HG03175 (cell line): Measurements from ENCODE around the gene GPR143.

Source experiments
- ATAC-seq: cut with Tn5 transposase; IDR thresholded peaks from one replicate; pipeline ENCODE4 v1.9.1; 2021; ENCODE audit warnings: mild to moderate bottlenecking, moderate library complexity; ENCODE audit not compliant: unreplicated experiment

The GPR143 gene

GRCh38 chrX:9710332-9710731 is 55.3 kb downstream of the GPR143 start:
- no peak for ATAC-seq

- peak; percentile 93 for ATAC-seq
These were observed 56.6 kb downstream of the GPR143 start for GRCh38 chrX:9708923-9709553.

DNA sequence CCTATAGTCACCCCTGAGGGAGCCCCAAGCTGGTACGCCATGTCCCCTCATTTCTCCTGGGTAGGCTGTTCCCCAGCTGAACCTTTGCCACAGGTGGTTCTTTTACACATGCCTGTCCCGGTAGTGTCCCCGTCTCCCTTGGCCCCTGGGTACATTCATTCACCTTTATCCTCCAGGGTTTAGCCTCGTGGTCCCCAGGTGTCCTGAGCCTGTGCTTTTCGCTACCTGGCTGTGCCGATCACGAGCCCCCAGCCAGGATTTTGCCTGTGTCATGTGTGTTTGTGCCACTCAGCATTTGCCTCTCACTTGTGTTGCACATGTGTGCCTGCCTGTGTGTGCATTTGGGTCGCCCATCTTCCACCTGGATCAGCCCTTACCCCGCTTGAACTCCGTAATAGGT is 57.6 kb downstream of the GPR143 start:
- ATAC-seq: no peak

DNA sequence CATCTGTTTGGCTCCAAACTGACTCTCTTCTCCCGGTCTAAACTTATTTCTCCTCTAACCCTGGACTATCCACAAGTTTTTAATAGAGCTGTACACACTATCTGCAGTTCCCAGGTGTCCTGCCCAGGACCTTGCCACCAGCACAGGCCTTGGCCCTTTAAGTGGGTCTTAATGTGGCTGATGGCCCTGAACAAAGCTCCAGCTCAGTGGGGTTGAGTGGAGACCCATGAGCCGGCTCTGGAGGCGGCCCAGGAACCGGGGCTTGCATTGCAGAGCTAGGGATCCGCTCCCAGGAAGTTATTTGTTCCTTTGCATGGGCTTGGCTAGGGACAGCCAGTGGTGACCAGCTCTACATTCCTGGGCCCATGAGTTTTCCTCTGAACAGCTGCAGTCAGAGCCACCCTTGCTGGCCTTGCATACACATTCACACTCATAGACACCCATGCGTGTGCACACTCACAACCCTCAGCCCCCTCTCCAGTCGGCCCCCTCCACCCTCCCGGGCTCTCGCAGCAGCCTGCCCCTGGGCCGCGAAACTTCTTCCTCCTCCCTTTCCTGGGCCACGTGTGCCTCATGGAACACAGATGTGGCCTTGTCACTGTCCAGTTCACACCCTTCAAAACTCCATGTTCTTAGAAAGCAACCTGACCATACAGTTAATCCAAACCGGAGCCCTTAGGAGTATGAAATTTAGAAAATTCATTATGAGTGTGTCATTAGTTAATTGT is 58.2 kb downstream of the GPR143 start:
- ATAC-seq: no peak

- no peak for ATAC-seq
These were observed 59.2 kb downstream of the GPR143 start for GRCh38 chrX:9706421-9706820.

DNA sequence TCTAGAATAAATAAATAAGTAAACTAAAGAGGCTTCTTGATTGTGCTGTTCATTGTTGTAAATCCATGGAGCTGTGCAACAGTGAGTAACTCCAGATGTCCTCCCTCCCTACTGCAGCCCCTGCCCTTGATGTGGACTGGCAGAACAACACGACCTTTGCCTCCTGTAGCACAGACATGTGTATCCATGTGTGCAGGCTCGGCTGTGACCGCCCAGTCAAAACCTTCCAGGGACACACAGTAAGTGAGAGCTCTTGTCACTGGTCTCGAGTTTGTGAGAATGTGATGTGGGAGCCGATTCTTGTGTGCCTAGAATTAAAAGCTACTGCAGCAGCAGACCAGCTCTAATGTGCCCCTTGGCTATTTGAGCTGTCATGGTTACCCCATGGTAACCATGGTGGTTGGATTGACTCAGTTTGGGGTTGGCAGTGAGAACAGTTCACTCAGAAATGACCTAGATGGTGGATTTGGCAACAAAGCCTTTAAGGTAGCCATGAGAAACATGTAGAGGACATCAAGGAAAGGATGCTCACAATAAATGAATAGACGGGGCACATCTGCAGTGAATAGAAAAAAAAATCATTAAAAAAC is 60.7 kb downstream of the GPR143 start:
- ATAC-seq: no peak

DNA sequence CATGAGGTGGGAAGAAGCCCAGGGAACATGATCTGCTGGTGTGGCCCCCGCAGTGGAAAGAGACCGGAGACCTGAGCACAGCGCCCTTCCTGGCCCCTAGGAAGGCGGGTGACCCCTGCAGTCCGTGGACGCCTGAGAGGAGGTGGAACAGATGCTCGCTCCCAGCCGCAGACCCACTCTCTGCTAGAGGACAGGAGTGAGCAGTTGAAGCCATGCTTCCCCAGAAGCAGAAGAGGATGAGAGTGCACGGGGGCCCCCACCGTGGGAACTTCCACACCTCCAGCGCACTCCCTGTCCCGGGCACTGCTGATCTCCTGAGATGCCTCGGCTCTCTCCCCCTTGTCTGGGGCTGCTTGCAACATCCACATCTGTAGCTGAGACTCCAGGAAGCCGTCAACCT is 62.2 kb downstream of the GPR143 start:
- ATAC-seq: no peak

DNA sequence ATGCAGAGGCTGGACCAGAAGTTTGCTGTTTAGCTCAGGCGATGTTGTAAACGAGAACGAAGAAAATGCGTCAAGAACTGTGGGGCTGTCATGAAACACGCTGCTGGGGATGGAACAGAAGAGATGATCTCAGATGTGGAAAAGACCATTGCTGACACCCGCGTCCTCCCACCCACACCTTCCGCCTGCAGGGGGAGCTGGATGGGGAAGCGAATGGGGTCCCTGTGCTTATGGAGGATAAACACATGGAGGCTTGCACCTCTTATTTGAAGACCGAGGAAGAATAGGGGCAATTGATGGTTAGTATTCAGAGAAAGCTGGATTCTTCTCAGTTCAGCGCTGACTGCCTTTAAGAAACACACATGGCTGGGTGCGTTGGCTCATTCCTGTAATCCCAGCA is 63.9 kb downstream of the GPR143 start:
- ATAC-seq: no peak

DNA sequence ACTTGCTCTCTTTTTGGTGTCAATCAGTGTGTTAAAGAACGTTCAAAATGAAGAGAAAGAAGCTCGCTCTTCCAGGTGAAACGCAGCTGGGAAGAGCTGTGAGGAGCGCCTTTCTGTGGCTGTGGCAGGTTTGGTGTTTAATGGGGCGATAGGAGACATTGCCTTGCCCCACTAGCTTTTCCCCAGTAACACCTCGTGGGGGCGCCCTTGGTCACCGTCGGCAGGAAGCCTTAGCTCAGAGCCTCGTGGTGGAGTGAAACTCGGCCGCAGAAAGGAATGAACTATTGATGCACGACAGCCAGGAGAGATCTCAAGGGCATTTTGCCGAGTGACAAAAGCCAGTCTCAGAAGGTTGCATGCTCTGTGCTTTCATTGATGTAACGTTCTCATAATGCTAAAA is 65.1 kb downstream of the GPR143 start:
- ATAC-seq: no peak

GRCh38 chrX:9698576-9698975 is 67.1 kb downstream of the GPR143 start:
- ATAC-seq: no peak

- ATAC-seq: no peak
These were observed 72.2 kb downstream of the GPR143 start for GRCh38 chrX:9693307-9694001.

GRCh38 chrX:9690046-9690445 is 75.6 kb downstream of the GPR143 start:
- no peak for ATAC-seq

GRCh38 chrX:9688833-9689232 is 76.8 kb downstream of the GPR143 start:
- ATAC-seq: no peak

- no peak for ATAC-seq
These were observed 77.7 kb downstream of the GPR143 start for GRCh38 chrX:9687899-9688298.

- ATAC-seq: no peak
These were observed 82.3 kb downstream of the GPR143 start for GRCh38 chrX:9683350-9683749.

DNA sequence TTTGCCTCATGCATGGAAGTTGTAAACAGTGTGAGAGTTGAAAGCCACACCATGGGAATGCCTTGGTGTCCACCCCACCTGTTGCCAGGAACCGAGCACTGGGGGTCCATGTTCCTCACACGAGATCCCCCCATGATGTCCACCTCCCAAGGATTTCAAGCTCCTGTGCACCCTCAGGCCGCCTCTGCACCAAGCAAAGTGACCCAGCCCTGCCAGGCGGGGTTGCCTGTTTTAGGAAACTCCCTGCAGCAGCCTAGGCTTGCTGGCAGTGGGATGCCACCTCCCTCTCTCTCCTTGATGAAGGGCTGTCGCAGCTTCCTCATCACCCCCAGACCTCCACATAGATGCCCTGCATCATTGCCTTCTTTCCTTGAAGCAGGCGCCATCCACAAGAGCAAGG is 82.8 kb downstream of the GPR143 start:
- no peak for ATAC-seq

DNA sequence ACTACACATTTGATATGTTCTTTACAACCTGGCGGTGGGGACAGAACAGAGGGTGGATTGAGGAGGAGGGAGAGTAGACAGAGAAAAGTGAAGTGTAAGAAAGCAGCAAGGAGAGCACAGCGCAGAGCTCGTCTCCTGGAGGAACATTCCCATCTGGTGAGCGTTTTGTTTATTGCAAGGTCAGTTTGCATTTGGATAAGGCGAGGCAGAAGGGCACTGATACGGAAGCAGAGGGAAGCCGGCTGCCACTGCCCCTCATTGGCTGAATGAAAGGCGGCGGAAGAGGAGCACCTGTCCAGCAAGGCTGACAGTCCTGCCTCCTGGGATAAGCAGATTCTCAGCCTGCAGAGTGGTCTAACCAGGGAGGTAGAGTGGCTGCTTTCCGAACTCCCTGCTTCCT is 83.2 kb downstream of the GPR143 start:
- no peak for ATAC-seq

GRCh38 chrX:9681422-9681821 is 84.2 kb downstream of the GPR143 start:
- ATAC-seq: no peak

DNA sequence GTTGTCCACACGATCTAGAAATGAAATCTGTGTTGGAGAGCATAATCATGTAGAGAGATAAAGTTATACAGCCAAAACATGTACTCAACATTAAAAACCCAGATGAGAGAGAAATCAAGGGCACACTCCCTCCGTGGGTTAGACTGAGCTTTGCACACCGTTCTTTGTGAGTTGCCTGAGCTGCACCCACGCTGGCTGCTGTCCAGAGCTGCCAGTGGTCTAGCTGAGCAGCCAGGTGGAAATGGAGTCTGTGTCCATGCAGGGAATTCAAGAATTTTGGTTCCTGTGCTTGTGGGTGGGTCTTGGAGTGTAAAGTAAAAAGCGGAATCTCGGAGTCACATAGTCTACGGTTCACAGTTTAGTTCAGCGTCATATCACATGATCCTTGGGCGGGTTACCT is 84.6 kb downstream of the GPR143 start:
- ATAC-seq: no peak

DNA sequence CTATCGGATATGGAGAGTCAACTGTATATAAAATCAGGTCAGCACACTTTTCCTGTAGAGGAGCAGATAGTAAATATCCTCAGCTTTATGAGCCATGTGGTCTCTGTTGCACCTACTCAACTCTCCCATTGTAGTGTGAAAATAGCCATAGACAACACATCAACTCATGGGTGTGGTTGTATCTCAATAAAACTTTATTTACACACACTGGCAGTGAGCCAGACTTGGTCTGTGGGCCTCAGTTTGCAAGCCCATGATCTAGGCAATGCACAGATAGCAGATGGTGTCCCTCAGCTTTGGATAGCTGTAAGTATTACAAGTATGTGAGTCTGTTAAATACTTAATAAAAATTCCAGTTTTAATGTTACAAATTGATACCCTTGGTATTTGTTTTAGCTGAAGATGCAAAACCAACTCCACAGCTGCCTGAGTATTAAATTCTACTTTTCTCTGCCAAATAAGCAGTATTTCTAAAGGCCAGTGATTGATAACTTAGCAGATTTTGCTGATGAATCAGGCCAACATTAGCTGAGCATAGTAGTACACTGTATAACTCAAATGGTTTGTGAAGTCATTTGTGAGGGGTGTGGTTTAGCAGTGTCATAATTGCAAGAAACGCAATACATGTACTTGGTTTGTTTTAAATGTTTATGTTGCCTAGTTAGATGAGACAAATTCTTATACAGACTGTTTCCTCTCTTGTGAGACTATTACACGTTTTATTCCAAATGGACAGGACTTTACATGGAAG is 87.3 kb downstream of the GPR143 start:
- no peak for ATAC-seq

GRCh38 chrX:9677098-9677739 is 88.4 kb downstream of the GPR143 start:
- ATAC-seq: peak; percentile 98
